NCI-H2196 (cell line): ENCODE measurements around the gene ETFRF1.
A peak's percentile ranks its signal among the peaks of the same experiment; 100 is the strongest.

Source experiments
- DNase-seq: peaks from one replicate; lab custom pipeline; 2025; ENCODE audit not compliant: unreplicated experiment; lab: John Stamatoyannopoulos, UW

Gene ETFRF1

DNA sequence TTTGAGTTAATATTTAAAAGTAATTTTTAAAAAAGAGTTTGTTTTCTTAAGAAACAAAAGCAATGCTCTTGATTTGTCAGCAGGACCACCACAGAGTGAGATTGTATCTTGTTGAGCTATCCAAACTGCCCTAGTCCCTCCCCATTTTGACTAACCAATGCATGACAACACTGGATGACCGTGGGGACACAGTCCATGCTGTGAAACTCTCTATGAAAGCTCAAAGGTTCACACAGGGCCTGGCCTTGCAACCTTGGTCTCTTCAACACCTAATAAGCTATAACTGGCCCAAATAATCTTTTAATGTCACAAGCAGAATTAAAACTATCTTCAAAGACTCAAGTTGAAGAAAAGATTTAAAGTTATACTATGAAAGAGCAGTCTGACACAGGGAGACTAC is 13.5 kb downstream of the ETFRF1 start:
- DNase-seq: no peak

GRCh38 chr12:25213338-25213737 is 18.3 kb downstream of the ETFRF1 start:
- DNase-seq: no peak

- DNase-seq: no peak
These were observed 41.2 kb downstream of the ETFRF1 start for GRCh38 chr12:25236190-25236589.

DNA sequence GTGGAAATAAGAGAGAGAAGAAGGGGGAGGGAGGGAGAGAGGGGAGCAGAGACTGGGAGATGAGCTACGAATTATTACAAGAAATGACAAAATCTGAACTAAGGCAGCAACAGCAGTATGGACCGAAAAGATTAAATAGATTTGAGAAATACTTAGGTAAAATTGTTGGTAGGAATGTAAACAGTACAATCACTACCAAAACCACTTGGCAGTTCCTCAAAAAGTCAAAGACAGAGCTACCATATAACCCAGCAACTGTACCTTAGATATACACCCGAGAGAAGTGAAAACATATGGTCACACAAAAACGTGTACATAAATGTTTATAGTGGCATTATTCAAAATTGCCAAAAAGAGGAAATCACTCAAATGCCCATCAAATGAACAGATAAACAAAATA is 41.6 kb downstream of the ETFRF1 start:
- DNase-seq: no peak

DNA sequence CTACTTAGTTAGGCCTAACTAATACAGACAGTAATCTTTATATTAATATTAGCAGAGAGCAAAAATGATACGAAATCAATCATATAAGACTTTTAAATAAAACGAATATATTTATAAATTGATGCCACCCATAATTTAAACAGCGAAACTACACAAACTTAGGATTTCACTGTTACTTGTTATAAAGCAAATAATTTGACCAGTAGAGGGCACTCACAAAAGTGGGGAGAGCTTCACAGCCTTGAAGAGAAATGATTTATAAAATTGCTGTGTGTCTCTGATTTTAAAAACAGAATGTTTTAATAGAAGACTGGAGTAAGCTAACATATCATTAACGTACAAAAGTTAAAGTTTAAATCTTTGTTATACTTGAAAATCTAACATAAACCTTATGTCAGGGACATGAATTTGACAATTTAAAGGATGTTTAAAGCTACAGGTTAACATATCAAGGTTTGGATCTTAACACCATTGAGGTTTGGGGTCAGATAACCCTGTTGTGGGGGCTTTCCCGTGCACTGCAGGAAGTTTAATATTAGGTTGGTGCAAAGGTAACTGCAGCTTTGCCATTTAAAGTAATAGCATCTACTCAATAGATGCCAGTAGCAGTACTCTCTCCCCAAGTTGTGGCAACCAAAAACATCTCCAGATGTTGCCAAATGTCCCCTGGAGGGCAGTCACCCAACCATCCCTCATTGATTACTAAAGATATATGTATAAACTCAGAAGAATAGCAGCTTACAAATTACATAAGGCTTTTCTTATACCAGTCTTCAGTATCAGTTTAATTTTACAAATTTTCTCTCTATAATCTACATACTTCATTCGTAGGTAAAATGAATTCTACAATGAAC is 46.4 kb downstream of the ETFRF1 start:
- peak; percentile 77 for DNase-seq

GRCh38 chr12:25242981-25243679 is 48.1 kb downstream of the ETFRF1 start:
- no peak for DNase-seq

- no peak for DNase-seq
These were observed 48.6 kb downstream of the ETFRF1 start for GRCh38 chr12:25243680-25243990.

DNA sequence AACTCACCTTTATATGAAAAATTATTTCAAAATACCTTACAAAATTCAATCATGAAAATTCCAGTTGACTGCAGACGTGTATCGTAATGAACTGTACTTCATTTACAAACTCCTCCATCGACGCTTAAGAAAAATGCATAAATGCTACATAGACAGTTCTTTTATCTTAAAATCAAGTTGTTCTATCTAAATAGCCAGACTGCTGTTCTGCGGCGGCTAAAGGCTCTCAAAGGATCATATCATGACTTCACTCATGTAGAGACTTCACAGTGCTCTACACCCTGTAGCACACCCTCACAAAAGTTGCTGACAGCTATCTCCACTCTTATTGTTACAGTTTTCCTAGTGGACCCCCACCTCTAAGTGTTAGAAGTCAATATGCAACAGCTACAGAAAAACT is 50.5 kb downstream of the ETFRF1 start:
- DNase-seq: no peak

- DNase-seq: no peak
These were observed 53.1 kb downstream of the ETFRF1 start for GRCh38 chr12:25248137-25248536.

DNA sequence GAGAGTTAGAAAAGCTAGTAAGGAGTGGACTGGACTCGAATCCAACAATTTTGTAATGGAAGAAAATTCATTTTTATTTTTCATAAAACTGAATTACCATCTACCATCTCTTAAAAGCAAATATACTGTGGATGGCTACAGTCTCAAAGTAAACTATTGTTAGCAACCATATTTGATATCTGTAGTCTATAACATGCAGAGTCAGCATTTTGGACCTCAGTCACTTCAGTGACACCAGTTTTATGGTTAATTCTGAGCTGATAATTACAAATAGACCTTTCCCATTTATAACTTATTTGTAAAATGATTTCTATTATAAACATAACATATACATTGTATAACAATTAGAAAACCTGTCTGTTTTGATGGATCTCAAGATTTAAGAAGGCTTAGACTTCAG is 53.7 kb downstream of the ETFRF1 start:
- DNase-seq: no peak

- DNase-seq: peak; percentile 69
These were observed 55.1 kb downstream of the ETFRF1 start for GRCh38 chr12:25249931-25250738.

DNA sequence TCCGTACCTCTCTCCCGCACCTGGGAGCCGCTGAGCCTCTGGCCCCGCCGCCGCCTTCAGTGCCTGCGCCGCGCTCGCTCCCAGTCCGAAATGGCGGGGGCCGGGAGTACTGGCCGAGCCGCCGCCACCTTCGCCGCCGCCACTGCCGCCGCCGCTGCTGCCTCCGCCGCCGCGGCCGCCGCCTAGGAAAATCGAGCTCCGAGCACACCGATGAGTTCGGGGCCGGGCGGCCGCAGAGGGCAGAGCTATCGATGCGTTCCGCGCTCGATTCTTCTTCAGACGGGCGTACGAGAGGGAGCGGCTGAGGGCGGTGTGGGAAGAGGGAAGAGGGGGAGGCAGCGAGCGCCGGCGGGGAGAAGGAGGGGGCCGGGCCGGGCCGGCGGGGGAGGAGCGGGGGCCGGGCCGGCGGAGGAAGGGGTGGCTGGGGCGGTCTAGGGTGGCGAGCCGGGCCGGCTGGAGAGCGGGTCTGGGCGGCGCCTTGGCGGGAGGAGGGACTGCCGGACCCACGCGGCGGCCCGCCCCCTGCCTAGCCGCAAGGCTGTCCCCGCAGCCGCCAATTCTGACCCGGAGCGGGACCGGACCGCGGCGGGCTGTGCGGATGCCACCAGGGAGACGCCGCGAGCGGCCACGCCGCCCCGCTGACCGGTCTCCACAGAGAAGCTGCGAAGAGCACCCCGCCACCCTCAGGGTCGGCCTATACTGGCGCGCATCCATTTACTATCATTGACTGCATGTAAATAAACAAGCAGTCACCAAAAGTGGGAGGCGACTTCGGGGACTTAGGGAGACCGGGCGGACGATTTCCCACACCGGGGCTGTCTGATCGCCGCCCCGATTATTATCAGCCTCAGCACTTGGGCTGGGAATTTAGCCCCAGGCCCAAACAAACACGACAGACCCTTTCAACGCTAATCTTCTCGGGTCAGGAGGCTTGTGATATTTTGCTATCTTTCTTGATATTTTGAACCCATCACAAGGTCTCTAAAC is 56.0 kb downstream of the ETFRF1 start, which contains the start of gene KRAS:
Gene KRAS, minus strand, starts transcription at position 186 of the 987 bp plus-strand sequence.
- DNase-seq: peak; percentile 100

DNA sequence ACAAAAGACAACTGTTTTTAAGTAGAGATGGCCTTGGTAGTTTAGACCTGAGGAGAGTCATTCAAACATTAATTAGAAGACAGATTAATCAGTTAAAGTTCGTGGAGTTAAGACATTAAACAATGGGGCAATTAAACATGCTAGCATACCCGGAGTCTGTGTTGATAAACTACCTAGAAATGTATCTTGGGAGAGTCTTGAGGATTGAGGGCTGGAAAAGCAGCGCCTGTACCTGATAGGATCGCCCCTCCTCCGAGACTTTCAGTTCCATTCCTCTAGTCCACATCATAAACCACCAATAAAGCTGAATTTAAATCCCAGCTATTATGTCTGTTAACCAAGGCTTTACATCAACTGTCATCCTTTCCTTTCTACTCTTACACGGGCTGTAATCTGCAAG is 56.7 kb downstream of the ETFRF1 start:
- DNase-seq: no peak

GRCh38 chr12:25252946-25253345 is 57.9 kb downstream of the ETFRF1 start:
- no peak for DNase-seq

- no peak for DNase-seq
These were observed 58.5 kb downstream of the ETFRF1 start for GRCh38 chr12:25253371-25254068.

- no peak for DNase-seq
These were observed 59.3 kb downstream of the ETFRF1 start for GRCh38 chr12:25254271-25254880.
